Stimulated activated CD4-positive, alpha-beta T cell treated with anti-CD3 and anti-CD28 coated beads, Interleukin-12 subunit alpha, Interleukin-12 subunit beta, amount 100 ng/mL, for 24 hours (primary cell): Measurements from ENCODE around the gene GSN.

Experiments
- DNase-seq, 2 experiments: peaks; one replicate each; pipeline ENCODE4 v3.0.0-alpha.2; 2020; ENCODE audit warnings: low read depth in 2 of 2

GSN gene

DNA sequence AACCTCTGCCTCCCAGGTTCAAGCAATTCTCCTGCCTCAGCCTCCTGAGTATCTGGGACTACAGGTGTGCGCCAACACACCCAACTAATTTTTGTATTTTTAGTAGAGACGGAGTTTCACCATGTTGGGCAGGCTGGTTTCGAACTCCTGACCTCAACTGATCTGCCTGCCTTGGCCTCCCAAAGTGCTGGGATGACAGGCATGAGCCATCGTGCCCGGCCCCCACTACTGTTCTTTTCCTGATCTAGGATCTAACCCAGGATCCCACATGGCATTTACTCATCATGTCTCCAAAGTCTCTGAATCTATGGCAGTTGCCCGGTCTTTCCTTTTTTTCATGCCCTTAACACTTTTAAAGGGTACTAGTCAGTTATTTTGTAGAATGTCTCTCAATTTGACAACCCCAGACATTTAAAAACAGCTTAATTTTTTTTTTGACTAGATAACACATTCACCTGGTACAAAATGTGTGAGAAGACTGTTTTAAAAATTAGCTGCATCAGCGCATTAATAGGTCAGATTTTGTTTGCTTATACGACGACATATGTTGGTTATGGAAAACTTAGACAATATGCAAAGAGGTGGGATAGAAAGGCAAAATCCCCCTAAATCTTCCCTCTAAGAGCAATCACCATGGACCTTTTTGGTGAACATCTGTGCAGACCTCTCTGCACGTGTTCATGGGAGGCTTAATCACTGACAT is 55.6 kb downstream of the GSN start:
- no peak for DNase-seq

DNA sequence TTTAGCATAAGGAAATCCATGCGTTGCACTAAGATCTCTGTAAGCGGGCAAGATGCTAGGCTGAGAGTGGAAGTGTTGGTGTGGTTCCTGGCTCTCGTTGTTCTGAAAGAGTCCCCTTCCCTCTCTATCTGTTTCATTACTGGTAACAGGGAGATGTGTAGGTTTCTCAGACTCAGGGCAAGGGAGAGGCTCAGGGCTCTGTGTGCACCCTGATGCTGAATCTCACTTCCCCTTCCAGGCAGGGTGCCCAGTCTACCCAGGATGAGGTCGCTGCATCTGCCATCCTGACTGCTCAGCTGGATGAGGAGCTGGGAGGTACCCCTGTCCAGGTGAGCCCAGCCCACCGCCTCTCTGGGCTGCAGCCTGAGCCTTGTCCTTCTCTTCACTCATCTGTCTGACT is 56.4 kb downstream of the GSN start:
- DNase-seq = no peak

DNA sequence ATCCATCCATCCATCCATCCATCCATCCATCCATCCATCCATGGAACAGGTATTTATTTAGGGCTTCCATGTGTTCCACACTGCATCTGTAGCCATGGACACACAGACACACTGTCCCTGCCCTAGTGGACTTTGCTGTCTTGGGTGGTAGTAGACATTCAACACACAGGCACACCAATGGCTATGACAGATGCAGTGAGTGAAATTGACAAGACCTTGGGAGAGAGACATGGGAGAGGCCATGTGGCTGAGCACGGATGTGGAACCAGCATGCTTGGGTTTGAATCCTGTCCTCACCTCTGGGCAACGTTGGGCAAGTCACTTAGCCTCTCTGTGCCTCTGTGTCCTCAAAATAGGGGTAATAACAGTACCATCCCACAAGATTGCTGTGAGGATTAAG is 56.8 kb downstream of the GSN start:
- DNase-seq = no peak

DNA sequence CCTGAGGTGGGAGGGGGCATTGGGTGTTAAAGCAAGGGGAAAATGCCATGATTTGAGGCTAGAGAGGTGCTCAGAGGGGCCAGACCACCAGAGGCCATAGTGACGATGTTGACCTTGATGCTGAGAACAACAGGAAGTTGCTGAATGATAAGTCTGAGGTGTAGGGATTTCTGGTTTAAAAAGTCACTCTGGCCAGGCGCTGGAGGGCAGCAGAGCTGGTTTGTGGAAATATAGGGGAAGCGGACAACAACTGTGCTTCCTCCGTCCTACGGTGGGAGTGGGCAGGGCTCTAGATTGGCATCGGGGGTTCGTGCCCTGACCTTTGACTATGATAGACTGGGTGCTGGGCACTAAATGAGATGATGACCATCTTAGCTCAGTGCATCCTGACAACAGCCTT is 57.4 kb downstream of the GSN start:
- DNase-seq = no peak

DNA sequence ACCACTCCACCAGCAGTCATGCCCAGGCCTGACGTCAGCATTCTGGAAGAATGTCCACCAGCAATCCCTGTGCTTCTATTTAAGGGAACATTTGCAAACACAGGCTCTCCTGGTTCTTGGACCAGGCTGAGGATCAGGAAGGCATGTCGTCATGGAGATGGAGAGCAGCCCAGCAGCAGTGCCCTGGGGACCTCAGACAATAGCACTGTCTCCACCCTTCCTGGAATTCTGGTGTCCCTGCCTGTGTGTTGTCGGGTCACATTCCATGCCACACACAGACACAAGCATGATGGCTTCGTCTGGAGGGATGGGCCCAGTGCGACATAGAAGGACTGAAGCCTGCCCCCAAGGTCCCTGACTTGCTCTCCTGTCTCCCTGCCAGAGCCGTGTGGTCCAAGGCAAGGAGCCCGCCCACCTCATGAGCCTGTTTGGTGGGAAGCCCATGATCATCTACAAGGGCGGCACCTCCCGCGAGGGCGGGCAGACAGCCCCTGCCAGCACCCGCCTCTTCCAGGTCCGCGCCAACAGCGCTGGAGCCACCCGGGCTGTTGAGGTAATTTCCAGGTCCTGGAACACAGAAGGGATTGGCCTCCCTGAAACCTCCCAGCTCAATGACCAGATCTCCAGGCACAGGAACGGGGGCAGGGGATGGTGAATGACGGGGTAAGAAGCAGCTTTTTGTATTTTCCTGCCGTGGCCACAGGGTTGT is 58.3 kb downstream of the GSN start:
- no peak for DNase-seq

DNA sequence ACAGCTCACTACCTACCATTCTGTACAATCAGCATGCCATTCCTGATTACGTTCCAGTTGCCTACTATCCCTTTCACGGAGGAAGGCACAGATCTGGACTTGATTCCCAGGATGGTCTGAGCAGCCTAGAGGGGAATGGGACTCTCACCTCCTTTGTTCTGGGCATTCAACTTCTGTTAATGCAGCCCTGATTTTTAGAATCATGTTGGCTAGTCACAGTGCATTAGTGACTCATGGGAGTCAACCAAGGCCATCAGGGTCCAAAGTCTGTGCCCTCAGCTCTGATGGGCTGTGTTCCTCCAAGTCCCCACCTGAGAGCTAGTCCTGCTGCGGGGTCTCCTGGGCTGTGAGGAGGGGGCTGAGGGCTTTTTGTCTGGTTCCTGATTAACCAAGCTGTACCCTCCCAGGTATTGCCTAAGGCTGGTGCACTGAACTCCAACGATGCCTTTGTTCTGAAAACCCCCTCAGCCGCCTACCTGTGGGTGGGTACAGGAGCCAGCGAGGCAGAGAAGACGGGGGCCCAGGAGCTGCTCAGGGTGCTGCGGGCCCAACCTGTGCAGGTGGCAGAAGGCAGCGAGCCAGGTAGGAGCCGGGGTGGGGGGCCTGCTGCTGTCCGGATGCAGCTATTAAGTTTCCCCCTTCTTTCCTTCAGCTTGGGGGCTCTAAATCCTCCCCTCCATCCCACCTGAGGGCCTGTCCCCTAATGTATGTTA is 59.1 kb downstream of the GSN start:
- no peak for DNase-seq

DNA sequence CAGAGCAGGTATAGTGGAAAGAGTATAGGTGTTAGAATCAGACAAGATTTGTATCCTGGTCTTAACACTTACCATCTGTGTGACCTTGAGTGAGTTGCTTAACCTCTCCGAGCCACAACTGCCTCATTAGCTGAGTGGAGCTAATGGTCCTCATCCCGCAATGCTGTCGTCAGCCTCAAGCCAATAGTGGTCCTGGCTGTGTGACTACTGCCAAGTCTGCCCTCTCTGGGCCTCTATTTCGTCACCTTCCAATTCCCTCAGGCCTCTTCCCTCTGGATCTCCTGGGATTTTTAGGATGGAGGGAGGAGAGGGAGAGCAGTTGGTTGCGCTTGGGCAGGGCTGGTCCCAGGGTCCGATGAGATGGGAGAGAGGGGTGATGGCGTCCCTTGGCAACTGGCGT is 60.5 kb downstream of the GSN start:
- DNase-seq = no peak

DNA sequence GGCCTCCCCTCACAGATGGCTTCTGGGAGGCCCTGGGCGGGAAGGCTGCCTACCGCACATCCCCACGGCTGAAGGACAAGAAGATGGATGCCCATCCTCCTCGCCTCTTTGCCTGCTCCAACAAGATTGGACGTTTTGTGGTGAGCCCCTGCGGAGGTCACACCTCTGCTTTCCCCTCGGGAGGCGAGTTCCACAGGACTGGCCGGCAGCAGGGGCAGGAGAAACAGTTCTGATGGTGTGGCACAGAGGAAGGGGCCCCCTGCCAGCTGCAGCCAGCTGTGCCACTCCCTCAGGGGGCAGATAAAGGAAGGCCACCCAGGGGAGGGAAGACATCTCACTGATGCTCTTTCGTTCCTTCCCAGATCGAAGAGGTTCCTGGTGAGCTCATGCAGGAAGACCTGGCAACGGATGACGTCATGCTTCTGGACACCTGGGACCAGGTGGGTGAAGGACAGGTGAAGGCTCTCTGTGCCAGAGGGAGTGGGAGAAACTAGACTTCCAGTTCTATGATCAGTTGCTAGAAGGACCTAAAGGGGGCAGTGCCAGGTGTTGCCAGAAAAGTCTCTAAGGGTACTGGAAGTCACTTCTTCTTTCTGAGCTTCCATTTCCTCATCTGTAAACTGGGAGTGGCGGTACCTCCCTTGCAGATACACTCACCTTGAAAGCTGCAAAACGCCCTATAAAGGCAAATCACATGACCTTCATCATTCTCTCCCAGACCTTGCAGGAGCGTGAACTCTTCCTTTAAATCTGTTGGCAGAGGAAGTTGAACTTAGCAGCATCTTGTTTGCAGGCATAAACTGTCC is 61.1 kb downstream of the GSN start:
- DNase-seq = no peak

DNA sequence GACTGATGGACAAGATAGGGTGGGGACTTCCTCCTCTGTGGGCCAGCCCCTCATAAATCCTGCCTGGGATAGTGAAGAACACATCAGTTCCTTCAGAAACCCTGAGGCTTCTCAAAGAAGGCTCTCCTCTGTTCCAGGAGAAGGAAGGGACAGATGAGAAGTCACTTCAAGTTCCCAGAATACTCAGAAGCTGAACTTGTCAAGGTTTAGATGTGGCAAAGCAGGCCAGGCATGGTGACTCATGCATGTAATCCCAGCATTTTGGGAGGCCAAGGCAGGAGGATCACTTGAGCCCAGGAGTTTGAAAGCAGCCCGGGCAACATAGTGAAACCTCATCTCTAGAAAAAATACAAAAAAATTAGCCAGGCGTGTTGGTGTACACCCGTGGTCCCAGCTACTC is 63.6 kb downstream of the GSN start:
- DNase-seq = no peak

DNA sequence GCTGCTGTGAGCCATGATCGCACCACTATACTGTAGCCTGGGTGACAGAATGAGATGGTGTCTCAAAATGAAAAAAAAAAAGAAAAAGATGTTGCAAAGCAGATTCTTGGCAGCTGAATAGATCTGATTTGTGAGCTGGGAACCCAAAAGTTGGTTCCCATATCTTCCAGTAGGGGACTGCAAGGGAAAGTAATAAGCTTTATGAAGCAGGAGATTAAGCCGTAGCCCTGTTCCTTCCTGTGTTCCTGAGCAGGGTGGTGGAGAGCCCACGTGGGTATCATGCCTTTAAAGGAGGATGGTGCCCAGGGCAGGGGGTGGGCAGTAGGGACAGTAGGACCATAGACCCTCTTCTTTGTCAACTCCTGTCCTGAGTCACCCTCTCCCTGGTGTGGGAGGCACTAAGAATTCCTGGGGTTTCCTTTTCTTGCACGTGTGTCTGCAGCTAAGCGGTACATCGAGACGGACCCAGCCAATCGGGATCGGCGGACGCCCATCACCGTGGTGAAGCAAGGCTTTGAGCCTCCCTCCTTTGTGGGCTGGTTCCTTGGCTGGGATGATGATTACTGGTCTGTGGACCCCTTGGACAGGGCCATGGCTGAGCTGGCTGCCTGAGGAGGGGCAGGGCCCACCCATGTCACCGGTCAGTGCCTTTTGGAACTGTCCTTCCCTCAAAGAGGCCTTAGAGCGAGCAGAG is 64.2 kb downstream of the GSN start:
- no peak for DNase-seq

DNA sequence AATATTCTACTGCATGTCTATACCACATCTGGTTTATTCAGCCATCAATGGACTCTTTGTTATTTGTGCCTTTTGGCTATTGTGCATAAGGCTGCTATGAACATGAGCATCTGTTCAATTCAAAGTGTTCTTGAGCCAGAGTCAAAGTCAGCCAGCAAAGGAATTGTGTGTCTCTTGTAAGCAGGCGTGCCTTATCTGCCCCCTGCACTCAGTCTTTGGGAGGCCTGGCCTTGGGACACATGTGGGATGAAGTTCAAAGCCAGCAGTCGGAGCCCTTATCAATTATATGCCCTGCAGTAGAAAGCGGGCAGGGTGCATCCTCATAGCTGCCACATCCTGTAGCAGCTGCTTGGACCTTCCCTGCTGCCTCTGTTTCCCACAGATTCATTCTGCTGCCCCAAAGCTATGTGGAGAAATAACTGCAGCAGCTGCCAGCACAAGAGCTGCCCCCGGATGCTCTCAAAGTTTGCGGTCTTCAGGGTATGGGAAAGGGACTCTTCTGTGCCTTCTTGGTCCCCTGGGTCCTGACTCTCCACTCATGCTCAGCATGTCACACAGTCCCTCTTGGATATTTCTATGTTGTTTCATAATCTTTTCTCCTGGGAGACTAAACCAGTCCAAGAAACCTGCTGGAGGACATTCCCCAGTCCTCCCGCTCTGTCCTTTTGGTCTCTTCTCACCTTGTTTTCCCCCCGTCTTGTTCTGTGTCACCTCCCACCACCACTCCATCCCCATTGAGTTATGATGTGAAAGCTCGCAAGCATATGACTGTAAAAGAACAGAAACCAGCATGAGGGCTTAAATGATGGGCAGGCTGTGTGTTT is 66.2 kb downstream of the GSN start:
- DNase-seq = no peak

DNA sequence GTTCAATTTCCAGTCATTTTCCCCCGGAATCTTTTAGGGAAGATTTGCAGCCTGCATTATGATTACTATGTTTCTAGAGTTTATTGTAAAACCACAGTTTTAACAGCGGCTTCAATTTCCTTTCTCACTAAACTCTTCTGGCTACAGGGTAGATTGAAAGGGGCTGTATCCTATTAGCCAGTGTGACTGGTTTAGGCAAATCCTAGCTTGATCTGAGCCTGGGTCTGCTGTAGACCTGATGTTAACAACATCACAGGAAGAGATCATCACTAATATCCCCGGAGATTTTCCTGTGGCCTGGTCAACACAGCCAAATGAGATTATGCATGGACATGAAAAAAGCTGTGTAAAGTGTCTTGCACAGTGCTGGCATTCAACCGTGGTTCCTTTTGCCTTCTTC is 68.7 kb downstream of the GSN start:
- no peak for DNase-seq

DNA sequence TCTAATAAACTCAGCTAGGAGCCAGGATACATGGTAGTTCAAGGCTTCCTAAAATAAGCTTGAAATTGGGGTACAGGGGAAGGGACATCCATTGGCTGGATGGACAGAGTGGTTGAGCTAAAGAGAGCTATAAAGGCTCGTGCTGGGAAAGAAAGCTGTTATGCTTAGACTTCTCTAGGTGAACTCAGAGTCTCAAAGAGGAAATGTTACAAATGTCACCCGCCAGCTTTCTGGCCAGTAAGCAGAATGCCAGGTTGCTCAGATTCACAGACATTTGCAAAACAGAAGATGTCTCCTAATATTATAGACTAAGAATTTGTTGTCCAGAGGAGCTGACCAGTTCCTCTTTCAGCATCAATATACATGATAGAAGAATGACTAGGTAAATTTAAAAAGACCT is 71.5 kb downstream of the GSN start:
- DNase-seq = no peak

DNA sequence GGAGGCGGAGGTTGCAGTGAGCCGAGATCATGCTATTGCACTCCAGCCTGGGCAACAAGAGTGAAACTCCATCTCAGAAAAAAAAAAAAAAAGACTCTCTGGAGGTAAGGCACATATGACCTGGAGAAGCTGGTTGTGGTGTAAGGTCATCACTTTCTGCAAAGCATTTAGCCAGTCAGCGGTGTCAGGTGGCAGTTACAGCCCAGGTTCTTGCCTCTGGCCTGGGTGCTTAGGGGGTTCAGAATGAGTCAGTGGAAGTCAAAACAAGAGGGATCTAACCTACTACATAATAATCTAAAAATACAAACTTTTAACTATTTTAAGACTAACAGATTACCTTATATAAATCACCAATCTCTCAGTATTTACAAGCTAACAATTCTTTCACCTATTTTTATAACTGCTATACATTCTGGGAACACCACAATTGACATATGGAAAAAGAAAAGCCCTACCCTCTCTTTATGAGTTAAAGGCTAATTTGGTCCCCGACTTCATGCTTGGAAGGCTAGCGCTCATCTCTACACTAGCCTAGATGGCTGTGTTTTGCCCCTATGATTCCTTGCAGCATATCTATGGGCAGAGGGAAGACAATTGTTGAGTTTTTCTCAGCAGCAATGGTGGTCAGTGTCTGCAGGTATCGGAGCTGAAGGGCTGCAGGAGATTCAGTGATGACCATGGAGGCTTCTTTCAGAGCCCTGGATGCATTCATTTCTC is 72.9 kb downstream of the GSN start:
- DNase-seq = no peak

DNA sequence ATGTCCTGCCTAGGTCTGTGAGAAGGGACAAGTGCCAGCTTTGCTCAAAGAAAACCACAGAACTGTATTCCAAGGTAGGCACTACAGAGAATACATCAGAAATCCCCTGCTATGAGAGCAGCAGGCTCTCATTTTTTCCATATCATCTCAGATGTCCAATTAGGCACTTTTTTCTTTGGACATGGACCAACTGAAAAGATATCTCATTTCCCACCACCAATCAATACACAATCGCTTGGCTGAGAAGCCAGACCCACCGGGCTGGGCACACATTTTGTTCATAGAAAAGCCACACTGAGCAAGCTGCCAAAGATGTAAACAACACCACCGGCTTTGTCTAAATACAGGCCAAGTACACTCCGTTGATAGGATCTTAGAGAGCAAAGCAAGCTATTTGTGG is 76.2 kb downstream of the GSN start:
- DNase-seq = no peak

DNA sequence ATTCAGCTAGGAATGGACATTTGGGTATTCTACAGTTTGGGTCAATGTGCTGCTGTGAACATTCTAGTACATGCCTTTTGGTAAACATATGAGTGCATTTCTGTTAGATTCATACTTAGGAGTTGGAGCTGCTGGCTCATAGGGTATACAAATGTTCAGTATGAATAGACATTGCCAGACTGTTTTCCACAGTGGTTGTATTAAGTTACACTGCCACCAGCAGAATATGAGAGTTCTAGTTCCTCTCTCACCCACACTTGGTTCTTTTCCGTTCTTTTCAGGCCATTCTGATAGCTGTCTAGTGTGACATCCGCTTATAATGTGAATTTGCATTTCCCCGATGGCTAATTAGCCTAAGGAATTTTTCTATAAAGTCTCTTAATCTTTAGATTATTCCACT is 77.1 kb downstream of the GSN start:
- no peak for DNase-seq

DNA sequence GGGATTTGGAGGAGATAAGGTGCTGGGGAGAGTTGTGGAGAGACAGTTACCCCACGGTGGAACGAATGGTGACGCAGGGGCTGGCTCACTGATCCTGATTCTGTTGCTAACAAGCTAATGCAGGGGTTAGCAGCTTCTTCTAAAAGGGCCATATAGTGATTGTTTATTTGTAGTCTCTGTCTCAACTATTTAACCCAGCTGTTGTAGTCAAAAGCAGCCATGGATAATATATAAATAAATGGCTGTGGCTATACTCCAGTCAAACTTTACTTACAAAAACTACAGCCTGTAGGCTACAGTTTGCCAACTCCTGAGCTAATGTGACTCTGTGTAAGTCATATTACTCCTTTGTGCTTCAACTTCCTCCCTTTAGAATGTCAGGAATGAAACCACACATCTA is 80.3 kb downstream of the GSN start:
- DNase-seq = no peak

DNA sequence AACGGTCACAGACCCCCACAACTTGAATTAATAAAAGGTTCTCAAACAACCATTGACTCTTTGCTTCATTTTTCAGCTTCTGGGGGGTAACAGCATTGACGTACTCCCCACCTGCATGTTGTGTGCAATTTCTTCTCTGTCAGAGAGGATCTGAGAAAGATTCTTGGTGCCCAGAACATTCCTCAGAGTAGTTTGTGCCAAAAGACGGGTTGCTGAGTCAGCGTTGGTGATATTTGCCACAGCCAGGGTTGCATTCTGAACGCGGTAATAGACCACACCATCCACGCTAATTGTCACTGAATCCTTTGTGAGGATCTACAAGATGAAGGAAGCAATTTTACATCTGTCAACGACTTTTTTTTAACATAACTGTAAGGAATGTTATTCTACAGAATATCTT is 81.0 kb downstream of the GSN start:
- DNase-seq = no peak

DNA sequence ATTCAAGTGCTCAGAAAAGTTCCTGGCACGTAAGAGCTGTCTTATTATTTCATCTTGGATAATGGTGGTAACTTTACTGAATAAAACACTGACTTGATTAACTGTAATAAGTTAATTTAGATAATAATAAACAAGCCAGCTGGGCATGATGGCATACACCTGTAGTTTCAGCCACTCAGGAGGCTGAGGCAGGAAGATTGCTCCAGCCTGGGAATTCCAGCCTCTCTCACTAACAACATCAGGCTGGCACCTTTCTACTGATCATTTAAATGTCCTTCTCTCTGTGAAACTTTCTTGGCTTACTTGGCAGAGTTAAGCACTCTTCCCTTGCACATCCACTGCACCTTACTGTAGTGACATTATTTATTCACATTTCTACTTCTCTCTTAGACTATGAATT is 82.1 kb downstream of the GSN start:
- no peak for DNase-seq

DNA sequence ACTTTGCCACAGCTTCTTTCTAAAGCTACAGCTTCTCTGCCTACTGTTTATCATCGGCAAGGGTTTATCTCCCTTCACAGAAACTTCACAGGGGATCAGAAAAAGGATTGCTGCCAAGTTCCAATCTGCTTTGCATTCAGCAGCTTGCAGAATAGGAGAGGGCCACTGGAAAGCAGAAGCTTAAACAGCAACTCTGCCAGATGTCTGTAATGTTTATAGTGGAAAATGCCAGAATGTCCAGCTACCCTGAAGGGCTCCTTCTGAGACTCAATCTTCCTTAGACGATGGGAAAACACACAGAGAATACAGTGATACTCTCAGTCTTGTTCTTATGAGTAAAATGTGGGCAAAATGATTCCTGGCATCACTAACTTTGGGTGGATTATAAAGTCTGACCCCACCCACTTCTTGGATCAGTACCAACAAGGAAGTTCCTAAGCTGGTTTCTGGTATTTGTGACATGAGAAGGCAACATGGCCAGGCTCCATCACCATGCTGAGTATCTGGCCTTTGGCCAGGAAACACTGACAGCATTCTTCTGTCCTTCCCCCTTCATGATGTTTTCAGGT is 83.1 kb downstream of the GSN start:
- DNase-seq = no peak
